ENCODE data around the gene PPP1R10.
"Not testable (repeated sequence)": the region's sequence is repeated elsewhere in the genome, so short reads cannot be mapped to it uniquely, and the experiment has no call there.

PPP1R10 gene

GRCh38 chr6:30616811-30617564 is at the start of gene PPP1R10:
Gene PPP1R10, minus strand, starts transcription at chr6:30617243. Its CDS starts 7,299 bp downstream, at chr6:30609944.
- peak; percentile 75 to 100 for DNase-seq (ENCODE audit: low read depth in 1 of 2, low spot score in 1 of 2)
- in situ Hi-C loops (cut with HindIII; ENCODE audit: low pct_unique_long_range_greater_than_20kb, low sequenced_read_pairs), result no loop called here
- TF ChIP-seq JUND (IDR thresholded peaks at IDR 0.05; ENCODE audit: low read depth), result no peak

GRCh38 chr6:30666300-30666699 is 49.3 kb upstream of the PPP1R10 start:
- DNase-seq (ENCODE audit: low read depth in 1 of 2, low spot score in 1 of 2); in situ Hi-C loops (cut with HindIII; ENCODE audit: low pct_unique_long_range_greater_than_20kb, low sequenced_read_pairs): not testable (repeated sequence)

- in situ Hi-C loops (cut with HindIII; ENCODE audit: low pct_unique_long_range_greater_than_20kb, low sequenced_read_pairs), result no loop called here
- no peak for TF ChIP-seq JUND (IDR thresholded peaks at IDR 0.05; ENCODE audit: low read depth)
- no peak for DNase-seq (ENCODE audit: low read depth in 1 of 2, low spot score in 1 of 2)
These were observed 48.1 kb upstream of the PPP1R10 start for GRCh38 chr6:30664994-30665767.

- in situ Hi-C loops (cut with HindIII; ENCODE audit: low pct_unique_long_range_greater_than_20kb, low sequenced_read_pairs); DNase-seq (ENCODE audit: low read depth in 1 of 2, low spot score in 1 of 2): not testable (repeated sequence)
These were observed 40.9 kb upstream of the PPP1R10 start for GRCh38 chr6:30657922-30658321.

- DNase-seq (ENCODE audit: low read depth in 1 of 2, low spot score in 1 of 2), result no peak
- TF ChIP-seq JUND (IDR thresholded peaks at IDR 0.05; ENCODE audit: low read depth), result no peak
- in situ Hi-C loops (cut with HindIII; ENCODE audit: low pct_unique_long_range_greater_than_20kb, low sequenced_read_pairs), result no loop called here
These were observed 40.4 kb upstream of the PPP1R10 start for GRCh38 chr6:30657454-30657853.

- in situ Hi-C loops (cut with HindIII; ENCODE audit: low pct_unique_long_range_greater_than_20kb, low sequenced_read_pairs), result no loop called here
- TF ChIP-seq JUND (IDR thresholded peaks at IDR 0.05; ENCODE audit: low read depth), result no peak
- DNase-seq (ENCODE audit: low read depth in 1 of 2, low spot score in 1 of 2), result no peak
These were observed 39.5 kb upstream of the PPP1R10 start for GRCh38 chr6:30656513-30656912.

- DNase-seq (ENCODE audit: low read depth in 1 of 2, low spot score in 1 of 2), result no peak
- in situ Hi-C loops (cut with HindIII; ENCODE audit: low pct_unique_long_range_greater_than_20kb, low sequenced_read_pairs), result no loop called here
- TF ChIP-seq JUND (IDR thresholded peaks at IDR 0.05; ENCODE audit: low read depth), result no peak
These were observed 38.7 kb upstream of the PPP1R10 start for GRCh38 chr6:30655743-30656094.

- in situ Hi-C loops (cut with HindIII; ENCODE audit: low pct_unique_long_range_greater_than_20kb, low sequenced_read_pairs), result no loop called here
- no peak for DNase-seq (ENCODE audit: low read depth in 1 of 2, low spot score in 1 of 2)
- TF ChIP-seq JUND (IDR thresholded peaks at IDR 0.05; ENCODE audit: low read depth), result no peak
These were observed 38.0 kb upstream of the PPP1R10 start for GRCh38 chr6:30654798-30655742.

GRCh38 chr6:30651143-30651542 is 34.1 kb upstream of the PPP1R10 start:
- in situ Hi-C loops (cut with HindIII; ENCODE audit: low pct_unique_long_range_greater_than_20kb, low sequenced_read_pairs), result no loop called here
- TF ChIP-seq JUND (IDR thresholded peaks at IDR 0.05; ENCODE audit: low read depth), result no peak

GRCh38 chr6:30647242-30648116 is 30.4 kb upstream of the PPP1R10 start:
- peak; percentile 74 to 80 for DNase-seq (ENCODE audit: low read depth in 1 of 2, low spot score in 1 of 2)
- in situ Hi-C loops (cut with HindIII; ENCODE audit: low pct_unique_long_range_greater_than_20kb, low sequenced_read_pairs), result no loop called here
- no peak for TF ChIP-seq JUND (IDR thresholded peaks at IDR 0.05; ENCODE audit: low read depth)

More at GRCh38 chr6:30651143-30651542, 34.1 kb upstream of the PPP1R10 start:
- no peak for DNase-seq (ENCODE audit: low read depth in 1 of 2, low spot score in 1 of 2)

GRCh38 chr6:30646450-30647241 is 29.6 kb upstream of the PPP1R10 start, which contains the start of gene C6orf136:
Gene C6orf136, plus strand, starts transcription at chr6:30647133. Its CDS starts 99 bp downstream, at chr6:30647232.
- peak; percentile 88 to 95 for DNase-seq (ENCODE audit: low read depth in 1 of 2, low spot score in 1 of 2)
- TF ChIP-seq JUND (IDR thresholded peaks at IDR 0.05; ENCODE audit: low read depth), result no peak
- in situ Hi-C loops (cut with HindIII; ENCODE audit: low pct_unique_long_range_greater_than_20kb, low sequenced_read_pairs), result no loop called here
